Measurements from ENCODE around the gene CMIP.
A peak's percentile ranks its signal among the peaks of the same experiment; 100 is the strongest.
"Not testable (repeated sequence)": the region's sequence is repeated elsewhere in the genome, so short reads cannot be mapped to it uniquely, and the experiment has no call there.

CMIP gene

GRCh38 chr16:81671738-81672597 is 227.4 kb downstream of the CMIP start:
- DNase-seq, result no peak

- no peak for DNase-seq
Observed at GRCh38 chr16:81673432-81673831, 228.8 kb downstream of the CMIP start.

GRCh38 chr16:81675662-81676061 is 231.1 kb downstream of the CMIP start:
- DNase-seq, result no peak

- DNase-seq, result no peak
Observed at GRCh38 chr16:81676066-81676882, 231.7 kb downstream of the CMIP start.

GRCh38 chr16:81676883-81677737 is 232.5 kb downstream of the CMIP start:
- no peak for DNase-seq

GRCh38 chr16:81678326-81679095 is 233.9 kb downstream of the CMIP start:
- DNase-seq, result no peak

GRCh38 chr16:81679721-81680430 is 235.3 kb downstream of the CMIP start:
- no peak for DNase-seq

GRCh38 chr16:81680444-81681275 is 236.1 kb downstream of the CMIP start:
- DNase-seq, result no peak

GRCh38 chr16:81681311-81681710 is 236.7 kb downstream of the CMIP start:
- DNase-seq, result no peak

GRCh38 chr16:81684242-81684837 is 239.7 kb downstream of the CMIP start:
- DNase-seq, result no peak

- DNase-seq, result no peak
Observed at GRCh38 chr16:81684901-81685300, 240.3 kb downstream of the CMIP start.

- no peak for DNase-seq
Observed at GRCh38 chr16:81686391-81687130, 242.0 kb downstream of the CMIP start.

- no peak for DNase-seq
Observed at GRCh38 chr16:81687131-81687456, 242.5 kb downstream of the CMIP start.

- peak; percentile 7 for DNase-seq
Observed at GRCh38 chr16:81688182-81688581, 243.6 kb downstream of the CMIP start.

GRCh38 chr16:81688839-81689238 is 244.2 kb downstream of the CMIP start:
- DNase-seq, result not testable (repeated sequence)

GRCh38 chr16:81692021-81692420 is 247.4 kb downstream of the CMIP start:
- DNase-seq, result no peak

GRCh38 chr16:81692571-81692970 is 248.0 kb downstream of the CMIP start:
- no peak for DNase-seq

- no peak for DNase-seq
Observed at GRCh38 chr16:81693041-81693743, 248.6 kb downstream of the CMIP start.

- DNase-seq, result no peak
Observed at GRCh38 chr16:81693744-81694303, 249.2 kb downstream of the CMIP start.

Measured in stimulated activated CD4-positive, alpha-beta T cell treated with anti-CD3 and anti-CD28 coated beads, Interleukin-15, amount 100 ng/mL, for 24 hours (primary cell).